Fibroblast of mammary gland (primary cell): ENCODE data around the gene CHCHD10.

Experiments used
- DNase-seq: peaks from one replicate; pipeline ENCODE4 v3.0.0-alpha.2; 2010; ENCODE audit warnings: low read depth
- H3K4me3 ChIP-seq: 2 replicates; pipeline ENCODE4 v1.5.1; 2011; ENCODE audit warnings: low read depth, mild to moderate bottlenecking, low read length, moderate library complexity; ENCODE audit not compliant: control insufficient read depth
- CTCF ChIP-seq: conservative IDR thresholded peaks from 2 replicates; pipeline ENCODE4 v1.5.1; 2011; ENCODE audit warnings: low read depth, low read length, inconsistent platforms; ENCODE audit not compliant: control insufficient read depth, insufficient read depth

Gene CHCHD10

GRCh38 chr22:23782252-23782651 is 14.5 kb upstream of the CHCHD10 start:
- DNase-seq: no peak
- TF ChIP-seq CTCF: no peak
- H3K4me3 ChIP-seq: no peak overlapping the region

- no peak for TF ChIP-seq CTCF
- no peak overlapping the region for H3K4me3 ChIP-seq
- DNase-seq: peak; percentile 60
These were observed 13.9 kb upstream of the CHCHD10 start for GRCh38 chr22:23781511-23782183.

GRCh38 chr22:23781065-23781464 is 13.3 kb upstream of the CHCHD10 start:
- no peak overlapping the region for H3K4me3 ChIP-seq
- TF ChIP-seq CTCF: no peak
- no peak for DNase-seq

- TF ChIP-seq CTCF: no peak
- DNase-seq: no peak
- no peak overlapping the region for H3K4me3 ChIP-seq
These were observed 12.5 kb upstream of the CHCHD10 start for GRCh38 chr22:23780146-23780748.

- no peak overlapping the region for H3K4me3 ChIP-seq
- no peak for TF ChIP-seq CTCF
- DNase-seq: no peak
These were observed 12.0 kb upstream of the CHCHD10 start for GRCh38 chr22:23779731-23780130.

GRCh38 chr22:23779083-23779482 is 11.3 kb upstream of the CHCHD10 start:
- no peak for DNase-seq
- TF ChIP-seq CTCF: no peak
- no peak overlapping the region for H3K4me3 ChIP-seq
